Measurements from ENCODE around the gene TMEM242.

DNA sequence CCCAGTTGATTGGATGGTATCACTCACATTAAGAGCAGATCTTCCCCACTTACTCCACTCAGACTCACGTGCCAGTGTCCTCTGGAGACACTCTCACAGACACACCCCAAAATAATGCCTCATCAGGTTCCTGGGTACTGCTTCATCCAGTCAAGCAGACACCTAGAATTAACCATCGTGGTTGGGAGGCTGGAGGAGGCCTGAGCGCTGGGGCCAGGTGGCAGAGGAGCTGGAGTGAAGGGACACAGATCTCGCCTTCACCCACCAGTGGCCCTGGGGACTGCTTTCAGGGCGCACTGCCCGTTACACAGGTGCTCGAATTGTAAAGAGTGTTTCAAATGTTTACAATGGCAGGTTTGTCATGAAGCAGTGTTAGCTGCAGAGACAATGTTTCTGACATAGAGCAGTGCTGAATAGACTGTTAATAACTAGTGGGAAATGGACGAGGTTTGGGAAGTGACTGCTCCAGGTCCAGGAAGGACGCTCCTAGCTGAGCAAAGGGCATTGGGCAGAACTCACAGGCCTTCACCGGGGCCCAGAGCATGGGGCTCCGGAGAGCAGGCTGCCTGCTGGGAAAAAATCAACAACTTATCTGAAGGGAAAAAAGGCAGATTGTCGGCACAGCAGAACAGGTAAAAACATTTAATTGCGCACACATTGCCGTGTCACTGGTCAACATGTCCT lies 38.4 kb downstream of the TMEM242 start:
- TF ChIP-seq, protein P1, sequence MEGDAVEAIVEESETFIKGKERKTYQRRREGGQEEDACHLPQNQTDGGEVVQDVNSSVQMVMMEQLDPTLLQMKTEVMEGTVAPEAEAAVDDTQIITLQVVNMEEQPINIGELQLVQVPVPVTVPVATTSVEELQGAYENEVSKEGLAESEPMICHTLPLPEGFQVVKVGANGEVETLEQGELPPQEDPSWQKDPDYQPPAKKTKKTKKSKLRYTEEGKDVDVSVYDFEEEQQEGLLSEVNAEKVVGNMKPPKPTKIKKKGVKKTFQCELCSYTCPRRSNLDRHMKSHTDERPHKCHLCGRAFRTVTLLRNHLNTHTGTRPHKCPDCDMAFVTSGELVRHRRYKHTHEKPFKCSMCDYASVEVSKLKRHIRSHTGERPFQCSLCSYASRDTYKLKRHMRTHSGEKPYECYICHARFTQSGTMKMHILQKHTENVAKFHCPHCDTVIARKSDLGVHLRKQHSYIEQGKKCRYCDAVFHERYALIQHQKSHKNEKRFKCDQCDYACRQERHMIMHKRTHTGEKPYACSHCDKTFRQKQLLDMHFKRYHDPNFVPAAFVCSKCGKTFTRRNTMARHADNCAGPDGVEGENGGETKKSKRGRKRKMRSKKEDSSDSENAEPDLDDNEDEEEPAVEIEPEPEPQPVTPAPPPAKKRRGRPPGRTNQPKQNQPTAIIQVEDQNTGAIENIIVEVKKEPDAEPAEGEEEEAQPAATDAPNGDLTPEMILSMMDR (conservative IDR thresholded peaks at IDR 0.05 in 1 of 2, IDR thresholded peaks at IDR 0.05 in 1 of 2; ENCODE audit: extremely low read depth in 1 of 2, insufficient read depth in 1 of 2, low read depth in 1 of 2, low read length in 2 of 2), result no peak
- TF ChIP-seq EZH2 (IDR thresholded peaks at IDR 0.05; ENCODE audit: borderline replicate concordance, low read length), result no peak
